Endothelial cell of umbilical vein (primary cell): ENCODE measurements around the gene QRICH2. TPM values are rescaled to one million over a fixed set of nuclear protein-coding genes. Genes with fewer than 3 reads are reported as not detected.

Experiments used
- BruUV-seq: library from RNA; stranded (reverse); fragments of 400-500 nt; replicated peaks from 2 replicates; lab custom pipeline; 2021; lab: Mats Ljungman, UMichigan
- CTCF ChIA-PET: fragments of 300-600, 350-600 bp; sonication (Branson Sonifier 250); formaldehyde crosslinking; loops from one replicate; lab custom pipeline; 2021; ENCODE audit warnings: antibody characterized with exemption, inconsistent platforms; lab: Charles Lee
- POLR2A ChIA-PET: fragments of 300-600, 350-600 bp; sonication (Branson Sonifier 250); formaldehyde crosslinking; loops from one replicate; lab custom pipeline; 2021; ENCODE audit warnings: antibody characterized with exemption, inconsistent platforms; lab: Charles Lee
- DNase-seq: peaks from one replicate; pipeline ENCODE4 v3.0.0-alpha.2; 2011; ENCODE audit warnings: low read depth, low spot score
- FAIRE-seq: peaks from 2 replicates; lab custom pipeline; 2011; peaks lifted over from hg19 to GRCh38; lab: Jason Lieb, UNC
- H2AFZ ChIP-seq: 2 replicates; pipeline ENCODE4 v1.6.0; 2012; ENCODE audit warnings: low read depth, low read length, control low read depth, inconsistent platforms
- H3K27ac ChIP-seq: 2 replicates; pipeline ENCODE4 v1.5.1; 2011; ENCODE audit warnings: low read depth, mild to moderate bottlenecking, control low read depth, low read length, moderate library complexity; ENCODE audit not compliant: insufficient read depth
- H3K27me3 ChIP-seq, 2 experiments: 2 replicates each; pipeline versions ENCODE4 v1.6.0 to v1.6.1; 2011; ENCODE audit warnings: low read length in 2 of 2, mixed read lengths in 1 of 2; ENCODE audit not compliant: control insufficient read depth in 2 of 2, insufficient read depth in 2 of 2
- H3K36me3 ChIP-seq, 2 experiments: 2 replicates in 1 of 2; 3 replicates in 1 of 2; pipeline ENCODE4 v1.5.1; 2011; ENCODE audit warnings: low read length in 2 of 2, mild to moderate bottlenecking in 1 of 2, moderate library complexity in 1 of 2; ENCODE audit not compliant: control insufficient read depth in 2 of 2, insufficient read depth in 2 of 2; ENCODE audit errors: extremely low read depth in 1 of 2
- H3K4me1 ChIP-seq: 3 replicates; pipeline ENCODE4 v1.5.1; 2011; ENCODE audit warnings: mild to moderate bottlenecking, low read length; ENCODE audit not compliant: control insufficient read depth, insufficient read depth; ENCODE audit errors: extremely low read depth
- H3K4me2 ChIP-seq: 2 replicates; pipeline ENCODE4 v1.6.1; 2011; ENCODE audit warnings: low read length, control low read depth, mixed read lengths; ENCODE audit not compliant: insufficient read depth
- H3K4me3 ChIP-seq, 3 experiments: fragments of 200-600 bp in 1 of 3; sonication (generic), shearing (Covaris generic) in 1 of 3; replicated peaks in 1 of 3; 2 replicates each; pipeline ENCODE4 v1.5.1; 2011 to 2016; ENCODE audit warnings: control low read depth in 3 of 3, low read length in 3 of 3, mild to moderate bottlenecking in 2 of 3, inconsistent platforms in 1 of 3, low read depth in 1 of 3, moderate library complexity in 1 of 3; ENCODE audit not compliant: insufficient read depth in 1 of 3
- H3K79me2 ChIP-seq: 2 replicates; pipeline ENCODE4 v1.6.0; 2012; ENCODE audit warnings: low read length, inconsistent platforms; ENCODE audit not compliant: control insufficient read depth, insufficient read depth
- H3K9ac ChIP-seq: replicated peaks from 2 replicates; pipeline ENCODE3; 2011; ENCODE audit warnings: low read length, control low read depth; ENCODE audit not compliant: insufficient read depth; ENCODE audit errors: extremely low read depth
- H3K9me1 ChIP-seq: replicated peaks from 3 replicates; pipeline ENCODE4 v1.6.0; 2011; ENCODE audit warnings: mild to moderate bottlenecking, low read length; ENCODE audit not compliant: control insufficient read depth, insufficient read depth; ENCODE audit errors: extremely low read depth
- H3K9me3 ChIP-seq: replicated peaks from 2 replicates; pipeline ENCODE4 v1.5.1; 2012; ENCODE audit warnings: low read length, inconsistent platforms; ENCODE audit not compliant: control insufficient read depth, insufficient read depth
- H4K20me1 ChIP-seq: replicated peaks from 2 replicates; pipeline ENCODE3; 2011; ENCODE audit warnings: mild to moderate bottlenecking, low read length; ENCODE audit not compliant: control insufficient read depth, insufficient read depth; ENCODE audit errors: extremely low read depth
- EZH2 ChIP-seq: IDR thresholded peaks from 2 replicates; pipeline ENCODE4 v1.6.1; 2012; ENCODE audit warnings: borderline replicate concordance, low read depth, mild to moderate bottlenecking, moderate library complexity, low read length, inconsistent platforms; ENCODE audit not compliant: severe bottlenecking
- FOS ChIP-seq: IDR thresholded peaks from 2 replicates; pipeline ENCODE4 v1.6.1; 2011; ENCODE audit warnings: mild to moderate bottlenecking, low read length, moderate library complexity, borderline replicate concordance; ENCODE audit not compliant: insufficient read depth
- GATA2 ChIP-seq: IDR thresholded peaks from 2 replicates; pipeline ENCODE4 v1.7.0; 2011; ENCODE audit warnings: low read depth, mild to moderate bottlenecking, moderate library complexity, mixed read lengths, low read length; ENCODE audit not compliant: insufficient read length, insufficient read depth
- JUN ChIP-seq: IDR thresholded peaks from 2 replicates; pipeline ENCODE4 v1.6.1; 2011; ENCODE audit warnings: borderline replicate concordance, low read depth; ENCODE audit not compliant: insufficient read length, insufficient read depth
- MYC ChIP-seq: IDR thresholded peaks from one replicate; pipeline ENCODE4 v1.6.1; 2011; ENCODE audit warnings: mild to moderate bottlenecking, low read depth, low read length
- POLR2A ChIP-seq: IDR thresholded peaks from 2 replicates; pipeline ENCODE4 v1.6.1; 2012; ENCODE audit warnings: low read depth, mild to moderate bottlenecking, control low read depth, low read length
- POLR2AphosphoS5 ChIP-seq: IDR thresholded peaks from 2 replicates; pipeline ENCODE4 v1.6.1; 2012; ENCODE audit warnings: low read depth, mild to moderate bottlenecking, control low read depth, low read length, moderate library complexity; ENCODE audit not compliant: insufficient read depth
- dilution Hi-C: fragments of 300-500 bp; cut with MboI; formaldehyde crosslinking; loops from one replicate; pipeline ENCODE4 v1.15.0; 2019; ENCODE audit warnings: low sequenced_read_pairs; ENCODE audit not compliant: extremely low pct_ligation_motif_present
- intact Hi-C: fragments of 100-400 bp; cut with micrococcal nuclease; formaldehyde crosslinking; loops from one replicate; pipeline ENCODE4 v1.10.0; 2022
- polyA plus RNA-seq, 4 experiments: library from polyadenylated mRNA; depleted of rRNA in 3 of 4; stranded (reverse) in 3 of 4; unstranded in 1 of 4; fragments of >200 nt; gene quantifications; 2 replicates each; pipeline versions ENCODE4 v1.2.1 to v1.2.3, GENCODE V29; 2011 to 2012; ENCODE audit warnings: missing spikeins in 1 of 4
- total RNA-seq: library from RNA; stranded (reverse); gene quantifications from 2 replicates; pipeline ENCODE4 v1.2.3, GENCODE V29; 2021
- TF ChIP-seq, protein P1 (sequence below), 2 donors: IDR thresholded peaks; 1 replicate in 1 of 2; 2 replicates in 1 of 2; pipeline ENCODE4 v1.5.1; 2011; ENCODE audit warnings: low read length in 2 of 2, mild to moderate bottlenecking in 2 of 2, moderate library complexity in 2 of 2, control low read depth in 1 of 2, inconsistent platforms in 1 of 2, low read depth in 1 of 2; ENCODE audit not compliant: insufficient read depth in 1 of 2; ENCODE audit errors: extremely low read depth in 1 of 2
- TF ChIP-seq, protein P2 (sequence below): IDR thresholded peaks from 2 replicates; pipeline ENCODE4 v1.6.1; 2011; ENCODE audit not compliant: insufficient read depth, insufficient read length

Gene QRICH2
- total and polyA plus RNA-seq, 2 donors (not counting 3 experiments of a cell fraction or from before 2014, with no cell fraction given): 6.7 to 9.6 TPM

- H4K20me1 ChIP-seq: no peaks in the 10 kb centered on the region
- no peak overlapping the region for H3K9ac ChIP-seq
- H3K27me3 ChIP-seq: no peaks in the 10 kb centered on the region
- H3K27ac ChIP-seq: no peak overlapping the region
- no peaks in the 10 kb centered on the region for H3K9me1 ChIP-seq
- no peak overlapping the region for H3K4me2 ChIP-seq
- H3K36me3 ChIP-seq: peaks cover 3 to 4% of the 10 kb centered on the region in 2 experiments
- no TSS peak for BruUV-seq
- TF ChIP-seq FOS (no peak), POLR2A (no peak), GATA2 (no peak), JUN (no peak), MYC (no peak), EZH2 (no peak), POLR2AphosphoS5 (no peak)
- TF ChIP-seq, protein P1, sequence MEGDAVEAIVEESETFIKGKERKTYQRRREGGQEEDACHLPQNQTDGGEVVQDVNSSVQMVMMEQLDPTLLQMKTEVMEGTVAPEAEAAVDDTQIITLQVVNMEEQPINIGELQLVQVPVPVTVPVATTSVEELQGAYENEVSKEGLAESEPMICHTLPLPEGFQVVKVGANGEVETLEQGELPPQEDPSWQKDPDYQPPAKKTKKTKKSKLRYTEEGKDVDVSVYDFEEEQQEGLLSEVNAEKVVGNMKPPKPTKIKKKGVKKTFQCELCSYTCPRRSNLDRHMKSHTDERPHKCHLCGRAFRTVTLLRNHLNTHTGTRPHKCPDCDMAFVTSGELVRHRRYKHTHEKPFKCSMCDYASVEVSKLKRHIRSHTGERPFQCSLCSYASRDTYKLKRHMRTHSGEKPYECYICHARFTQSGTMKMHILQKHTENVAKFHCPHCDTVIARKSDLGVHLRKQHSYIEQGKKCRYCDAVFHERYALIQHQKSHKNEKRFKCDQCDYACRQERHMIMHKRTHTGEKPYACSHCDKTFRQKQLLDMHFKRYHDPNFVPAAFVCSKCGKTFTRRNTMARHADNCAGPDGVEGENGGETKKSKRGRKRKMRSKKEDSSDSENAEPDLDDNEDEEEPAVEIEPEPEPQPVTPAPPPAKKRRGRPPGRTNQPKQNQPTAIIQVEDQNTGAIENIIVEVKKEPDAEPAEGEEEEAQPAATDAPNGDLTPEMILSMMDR (IDR thresholded peaks at IDR 0.05; ENCODE audit: extremely low read depth in 1 of 2, insufficient read depth in 1 of 2, low read depth in 1 of 2, low read length in 2 of 2): no peak
- TF ChIP-seq, protein P2, sequence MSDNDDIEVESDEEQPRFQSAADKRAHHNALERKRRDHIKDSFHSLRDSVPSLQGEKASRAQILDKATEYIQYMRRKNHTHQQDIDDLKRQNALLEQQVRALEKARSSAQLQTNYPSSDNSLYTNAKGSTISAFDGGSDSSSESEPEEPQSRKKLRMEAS: no peak
- H2AFZ ChIP-seq: no peak overlapping the region
- ChIA-PET CTCF (interaction anchor here (1.0 to 2.8 kb wide), 3 partner anchors 9 to 62 kb away, joined by 3 to 10 read pairs (median 4); no protein-coding TSS in a partner anchor), POLR2A (interaction anchor here (0.6 to 0.8 kb wide), 2 partner anchors 8 to 54 kb away, joined by 3 to 4 read pairs; no protein-coding TSS in a partner anchor)
- H3K79me2 ChIP-seq: peaks cover 30% of the 10 kb centered on the region
- H3K4me1 ChIP-seq: no peaks in the 10 kb centered on the region
- no peaks in the 10 kb centered on the region for H3K9me3 ChIP-seq
- dilution Hi-C loops: no loop called here
- no peak for FAIRE-seq
- H3K4me3 ChIP-seq: no peak overlapping the region
- intact Hi-C loops: no loop called here
- no peak for DNase-seq
Measured at GRCh38 chr17:76335716-76336381, 27.8 kb upstream of the QRICH2 start.
